ENCODE data around the gene ATP10A.
"Not testable (repeated sequence)": the region's sequence is repeated elsewhere in the genome, so short reads cannot be mapped to it uniquely, and the experiment has no call there.

The ATP10A gene

DNA sequence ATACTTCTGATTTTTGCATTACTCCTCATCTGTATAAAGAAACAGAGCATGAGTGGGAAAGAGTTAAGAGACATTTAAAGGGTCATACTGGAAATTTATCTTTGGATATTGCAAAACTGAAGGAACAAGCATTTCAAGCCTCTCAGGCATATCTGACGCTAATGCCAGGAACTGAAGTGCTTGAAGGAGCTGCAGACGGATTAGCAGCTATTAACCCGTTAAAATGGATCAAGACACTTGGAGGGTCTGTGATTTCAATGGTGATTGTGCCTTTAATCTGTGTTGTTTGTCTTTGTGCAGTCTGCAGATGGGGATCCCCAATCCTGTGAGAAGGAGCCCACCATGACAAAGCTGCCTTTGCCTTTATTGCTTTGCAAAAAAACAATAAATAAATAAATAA, 221.8 kb downstream of the ATP10A start:
- DNase-seq: no peak

DNA sequence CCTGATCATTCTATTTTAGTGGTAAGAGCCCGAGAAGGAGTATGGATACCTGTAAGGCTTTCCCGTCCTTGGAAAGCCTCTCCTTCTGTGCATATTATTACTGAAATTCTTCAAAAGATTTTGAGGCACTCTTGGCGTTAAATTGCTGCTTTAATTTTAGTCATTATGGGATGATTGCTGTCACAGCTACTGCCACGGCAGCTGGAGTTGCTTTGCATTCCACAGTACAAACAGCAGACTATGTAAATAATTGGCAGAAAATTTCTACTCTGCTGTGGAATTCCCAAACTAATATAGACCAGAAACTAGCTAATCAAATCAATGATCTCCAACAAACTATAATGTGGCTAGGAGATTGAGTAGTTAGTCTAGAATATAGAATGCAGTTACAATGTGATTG, 222.2 kb downstream of the ATP10A start:
- not testable (repeated sequence) for DNase-seq

DNA sequence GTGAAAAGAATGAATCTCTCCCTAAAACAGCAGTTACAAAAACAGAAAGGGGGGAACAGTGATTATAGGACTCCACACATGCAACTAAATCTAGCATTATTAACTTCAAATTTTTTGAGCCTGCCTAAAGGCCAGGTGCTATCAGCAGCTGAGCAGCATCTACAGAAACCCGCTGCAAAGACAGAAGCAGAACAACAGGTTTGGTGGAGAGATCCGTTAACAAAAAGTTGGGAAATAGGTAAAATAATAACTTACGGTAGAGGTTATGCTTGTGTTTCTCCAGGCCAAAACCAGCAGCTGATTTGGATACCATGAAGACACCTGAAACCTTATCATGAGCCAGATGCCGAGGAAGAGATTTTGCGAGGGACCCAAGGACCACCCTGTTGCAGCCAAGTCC, 222.7 kb downstream of the ATP10A start:
- no peak for DNase-seq

DNA sequence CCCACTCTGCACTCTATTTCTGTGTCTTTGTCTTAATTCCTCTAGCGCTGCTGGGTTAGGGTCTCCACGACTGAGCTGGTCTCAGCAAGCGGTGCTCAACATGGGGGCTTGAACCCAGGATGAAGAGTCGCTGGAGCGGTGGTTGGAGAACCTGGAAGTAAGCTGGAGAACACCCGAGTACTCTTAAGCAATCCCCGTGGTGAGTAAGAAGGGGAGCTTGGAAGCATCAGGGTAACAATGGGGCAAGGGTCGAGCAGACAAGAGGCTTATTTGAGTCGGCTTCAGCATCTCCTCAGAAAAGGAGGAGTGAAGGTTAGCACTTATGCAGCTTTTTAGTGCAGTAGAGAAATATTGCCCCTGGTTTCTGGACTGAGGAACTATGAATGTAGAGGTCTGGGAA, 226.6 kb downstream of the ATP10A start:
- not testable (repeated sequence) for DNase-seq

DNA sequence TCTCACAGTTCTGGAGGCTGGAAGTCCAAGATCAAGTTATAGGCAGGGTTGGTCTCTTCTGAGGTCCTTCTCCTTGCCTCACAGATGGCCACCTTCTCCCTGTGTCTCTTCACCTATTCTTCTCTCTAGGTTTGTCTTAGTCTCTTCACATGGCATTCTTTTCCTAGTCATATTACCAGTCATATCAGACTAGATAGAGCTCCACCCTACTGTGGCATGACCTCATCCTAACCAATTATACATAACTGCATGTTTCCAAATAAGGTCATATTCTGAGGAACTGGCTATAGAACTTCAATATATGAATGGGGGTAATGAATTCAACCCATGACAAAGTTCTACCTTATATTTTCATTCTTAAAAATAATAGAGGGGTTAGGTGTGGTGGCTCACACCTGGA, 227.9 kb downstream of the ATP10A start:
- DNase-seq: no peak

DNA sequence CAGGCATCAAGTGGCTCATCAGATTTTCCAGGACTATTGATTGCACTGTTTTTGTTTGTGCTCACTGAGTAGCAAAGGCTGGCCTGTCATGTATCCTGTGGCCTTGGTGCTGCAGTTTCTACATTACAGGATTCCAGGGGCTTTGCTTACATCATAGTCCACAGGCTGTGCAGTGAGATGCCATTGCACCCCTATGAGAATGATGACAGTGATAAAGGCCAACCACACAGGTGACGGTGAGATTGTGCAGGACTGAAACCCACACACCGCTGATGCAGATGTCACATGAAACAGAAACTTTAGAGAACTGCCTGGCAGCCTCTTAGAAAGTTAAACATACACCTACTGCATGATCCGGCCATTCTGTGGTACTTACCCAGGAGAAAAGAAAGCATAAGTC, 229.3 kb downstream of the ATP10A start:
- DNase-seq: no peak

DNA sequence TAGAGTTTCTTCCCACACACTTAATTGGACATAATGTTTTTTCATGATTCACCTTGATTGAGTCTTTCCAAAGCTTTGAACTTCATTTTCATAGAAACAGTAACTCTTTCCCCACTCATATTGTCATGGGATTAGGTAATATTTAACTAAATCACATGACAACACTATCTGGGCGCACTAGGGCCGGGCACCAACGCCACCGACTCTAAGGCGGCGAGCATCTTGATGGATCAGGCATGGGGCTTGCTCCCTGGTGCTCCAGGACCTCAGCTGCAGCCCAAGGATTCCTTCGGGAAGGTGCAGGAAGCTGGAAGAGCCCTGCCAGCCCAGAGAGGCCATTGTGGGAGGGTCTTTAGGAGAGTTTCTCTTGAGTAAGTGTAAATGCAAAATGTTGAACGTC, 231.2 kb downstream of the ATP10A start:
- no peak for DNase-seq
